ENCODE data around the gene ZNF267. TPM values are rescaled to one million over a fixed set of nuclear protein-coding genes. Genes with fewer than 3 reads are reported as not detected.

Gene ZNF267
- total and polyA plus RNA-seq, 2 of the 8 experiments (the other 6 are each of a cell fraction or from before 2014, with no cell fraction given): 5.5 to 28.3 TPM

GRCh38 chr16:31873556-31874365 is at the start of gene ZNF267 (continued):
- no peak for TF ChIP-seq JUN (IDR thresholded peaks at IDR 0.05; ENCODE audit: low read depth, low read length)
- TF ChIP-seq ATF3 (IDR thresholded peaks at IDR 0.05; ENCODE audit: insufficient read depth, low read depth, low read length): no peak
- no peak for TF ChIP-seq CTBP2 (IDR thresholded peaks at IDR 0.05; ENCODE audit: borderline replicate concordance, insufficient read depth, insufficient read length, low read length)
- TF ChIP-seq POLR2AphosphoS5 (IDR thresholded peaks at IDR 0.05; ENCODE audit: low read depth, low read length): peak; percentile 75
- peak; percentile 94 for TF ChIP-seq PHF8 (conservative IDR thresholded peaks at IDR 0.05; ENCODE audit: low read depth, low read length)
- TF ChIP-seq RAD21 (IDR thresholded peaks at IDR 0.05 in 1 of 2, conservative IDR thresholded peaks at IDR 0.05 in 1 of 2; ENCODE audit: low read depth in 2 of 2, low read length in 2 of 2): no peak
- no peak for TF ChIP-seq EP300 (IDR thresholded peaks at IDR 0.05; ENCODE audit: borderline replicate concordance in 1 of 2, low read depth in 2 of 2, low read length in 2 of 2)
- TF ChIP-seq SP2 (IDR thresholded peaks at IDR 0.05; ENCODE audit: low read length): no peak
- no peak for TF ChIP-seq CHD1 (IDR thresholded peaks at IDR 0.05; ENCODE audit: low read depth, low read length)
- no peak for TF ChIP-seq CHD2 (IDR thresholded peaks at IDR 0.05; ENCODE audit: low read length)
- TF ChIP-seq SAP30 (IDR thresholded peaks at IDR 0.05; ENCODE audit: insufficient read depth, insufficient replicate concordance, low read length): no peak
- TF ChIP-seq SUZ12 (IDR thresholded peaks at IDR 0.05; ENCODE audit: low read length): no peak
- peak; percentile 86 to 92 for TF ChIP-seq POLR2A (IDR thresholded peaks at IDR 0.05; ENCODE audit: control extremely low read depth in 1 of 2, low read depth in 2 of 2, low read length in 2 of 2)
- no peak for TF ChIP-seq RXRA (IDR thresholded peaks at IDR 0.05; ENCODE audit: insufficient read depth, low read depth, low read length)
